OCI-LY1 (cell line): ENCODE results near the gene LRCH3.

ENCODE experiments used
- CTCF ChIP-seq: fragments of 200-600 bp; sonication (generic), shearing (Covaris generic); IDR thresholded peaks from 2 replicates; pipeline ENCODE4 v1.5.1; 2017; ENCODE audit warnings: mild to moderate bottlenecking, antibody characterized with exemption, low read length, moderate library complexity, mixed read lengths
- EZH2 ChIP-seq: fragments of 200-600 bp; sonication (generic), shearing (Covaris generic); IDR thresholded peaks from 2 replicates; pipeline ENCODE4 v1.8.0; 2017; ENCODE audit warnings: borderline replicate concordance, mixed run types, mild to moderate bottlenecking, antibody characterized with exemption, low read length, moderate library complexity, mixed read lengths

DNA sequence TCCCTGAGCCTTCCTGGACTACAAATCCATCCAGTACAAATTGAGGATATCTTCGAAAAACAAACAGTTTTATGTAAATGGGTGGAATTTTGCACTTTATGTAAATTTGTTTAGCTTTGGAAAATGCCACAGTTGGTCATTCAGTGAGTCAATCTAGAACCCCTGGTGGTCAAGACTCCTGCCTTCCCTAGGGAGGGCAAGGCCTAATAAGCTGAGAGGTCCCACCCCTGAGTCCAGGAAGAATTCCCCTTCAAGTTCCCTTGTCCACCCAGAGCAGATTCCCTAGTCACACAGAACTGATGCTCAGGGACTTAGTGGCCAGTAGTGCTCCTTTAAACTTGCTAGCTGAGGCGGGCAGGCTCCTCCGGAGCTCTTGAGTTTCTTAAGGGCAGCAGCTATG is 48.3 kb upstream of the LRCH3 start:
- no peak for TF ChIP-seq CTCF
- no peak for TF ChIP-seq EZH2
